Endothelial cell of umbilical vein (primary cell): Measurements from ENCODE around the gene OR5B12. TPM values are rescaled to one million over a fixed set of nuclear protein-coding genes. Genes with fewer than 3 reads are reported as not detected.

ENCODE experiments used
- BruUV-seq: library from RNA; stranded (reverse); fragments of 400-500 nt; replicated peaks from 2 replicates; lab custom pipeline; 2021; lab: Mats Ljungman, UMichigan
- CTCF ChIA-PET: fragments of 300-600, 350-600 bp; sonication (Branson Sonifier 250); formaldehyde crosslinking; loops from one replicate; lab custom pipeline; 2021; ENCODE audit warnings: antibody characterized with exemption, inconsistent platforms; lab: Charles Lee
- POLR2A ChIA-PET: fragments of 300-600, 350-600 bp; sonication (Branson Sonifier 250); formaldehyde crosslinking; loops from one replicate; lab custom pipeline; 2021; ENCODE audit warnings: antibody characterized with exemption, inconsistent platforms; lab: Charles Lee
- DNase-seq: peaks from one replicate; pipeline ENCODE4 v3.0.0-alpha.2; 2011; ENCODE audit warnings: low read depth, low spot score
- FAIRE-seq: peaks from 2 replicates; lab custom pipeline; 2011; peaks lifted over from hg19 to GRCh38; lab: Jason Lieb, UNC
- H2AFZ ChIP-seq: 2 replicates; pipeline ENCODE4 v1.6.0; 2012; ENCODE audit warnings: low read depth, low read length, control low read depth, inconsistent platforms
- H3K27ac ChIP-seq: 2 replicates; pipeline ENCODE4 v1.5.1; 2011; ENCODE audit warnings: low read depth, mild to moderate bottlenecking, control low read depth, low read length, moderate library complexity; ENCODE audit not compliant: insufficient read depth
- H3K27me3 ChIP-seq, 2 experiments: 2 replicates each; pipeline versions ENCODE4 v1.6.0 to v1.6.1; 2011; ENCODE audit warnings: low read length in 2 of 2, mixed read lengths in 1 of 2; ENCODE audit not compliant: control insufficient read depth in 2 of 2, insufficient read depth in 2 of 2
- H3K36me3 ChIP-seq, 2 experiments: 2 replicates in 1 of 2; 3 replicates in 1 of 2; pipeline ENCODE4 v1.5.1; 2011; ENCODE audit warnings: low read length in 2 of 2, mild to moderate bottlenecking in 1 of 2, moderate library complexity in 1 of 2; ENCODE audit not compliant: control insufficient read depth in 2 of 2, insufficient read depth in 2 of 2; ENCODE audit errors: extremely low read depth in 1 of 2
- H3K4me1 ChIP-seq: 3 replicates; pipeline ENCODE4 v1.5.1; 2011; ENCODE audit warnings: mild to moderate bottlenecking, low read length; ENCODE audit not compliant: control insufficient read depth, insufficient read depth; ENCODE audit errors: extremely low read depth
- H3K4me2 ChIP-seq: 2 replicates; pipeline ENCODE4 v1.6.1; 2011; ENCODE audit warnings: low read length, control low read depth, mixed read lengths; ENCODE audit not compliant: insufficient read depth
- H3K4me3 ChIP-seq, 3 experiments: fragments of 200-600 bp in 1 of 3; sonication (generic), shearing (Covaris generic) in 1 of 3; replicated peaks in 1 of 3; 2 replicates each; pipeline ENCODE4 v1.5.1; 2011 to 2016; ENCODE audit warnings: control low read depth in 3 of 3, low read length in 3 of 3, mild to moderate bottlenecking in 2 of 3, inconsistent platforms in 1 of 3, low read depth in 1 of 3, moderate library complexity in 1 of 3; ENCODE audit not compliant: insufficient read depth in 1 of 3
- H3K79me2 ChIP-seq: 2 replicates; pipeline ENCODE4 v1.6.0; 2012; ENCODE audit warnings: low read length, inconsistent platforms; ENCODE audit not compliant: control insufficient read depth, insufficient read depth
- H3K9ac ChIP-seq: replicated peaks from 2 replicates; pipeline ENCODE3; 2011; ENCODE audit warnings: low read length, control low read depth; ENCODE audit not compliant: insufficient read depth; ENCODE audit errors: extremely low read depth
- H3K9me1 ChIP-seq: replicated peaks from 3 replicates; pipeline ENCODE4 v1.6.0; 2011; ENCODE audit warnings: mild to moderate bottlenecking, low read length; ENCODE audit not compliant: control insufficient read depth, insufficient read depth; ENCODE audit errors: extremely low read depth
- H3K9me3 ChIP-seq: replicated peaks from 2 replicates; pipeline ENCODE4 v1.5.1; 2012; ENCODE audit warnings: low read length, inconsistent platforms; ENCODE audit not compliant: control insufficient read depth, insufficient read depth
- H4K20me1 ChIP-seq: replicated peaks from 2 replicates; pipeline ENCODE3; 2011; ENCODE audit warnings: mild to moderate bottlenecking, low read length; ENCODE audit not compliant: control insufficient read depth, insufficient read depth; ENCODE audit errors: extremely low read depth
- EZH2 ChIP-seq: IDR thresholded peaks from 2 replicates; pipeline ENCODE4 v1.6.1; 2012; ENCODE audit warnings: borderline replicate concordance, low read depth, mild to moderate bottlenecking, moderate library complexity, low read length, inconsistent platforms; ENCODE audit not compliant: severe bottlenecking
- FOS ChIP-seq: IDR thresholded peaks from 2 replicates; pipeline ENCODE4 v1.6.1; 2011; ENCODE audit warnings: mild to moderate bottlenecking, low read length, moderate library complexity, borderline replicate concordance; ENCODE audit not compliant: insufficient read depth
- GATA2 ChIP-seq: IDR thresholded peaks from 2 replicates; pipeline ENCODE4 v1.7.0; 2011; ENCODE audit warnings: low read depth, mild to moderate bottlenecking, moderate library complexity, mixed read lengths, low read length; ENCODE audit not compliant: insufficient read length, insufficient read depth
- JUN ChIP-seq: IDR thresholded peaks from 2 replicates; pipeline ENCODE4 v1.6.1; 2011; ENCODE audit warnings: borderline replicate concordance, low read depth; ENCODE audit not compliant: insufficient read length, insufficient read depth
- MYC ChIP-seq: IDR thresholded peaks from one replicate; pipeline ENCODE4 v1.6.1; 2011; ENCODE audit warnings: mild to moderate bottlenecking, low read depth, low read length
- POLR2A ChIP-seq: IDR thresholded peaks from 2 replicates; pipeline ENCODE4 v1.6.1; 2012; ENCODE audit warnings: low read depth, mild to moderate bottlenecking, control low read depth, low read length
- POLR2AphosphoS5 ChIP-seq: IDR thresholded peaks from 2 replicates; pipeline ENCODE4 v1.6.1; 2012; ENCODE audit warnings: low read depth, mild to moderate bottlenecking, control low read depth, low read length, moderate library complexity; ENCODE audit not compliant: insufficient read depth
- dilution Hi-C: fragments of 300-500 bp; cut with MboI; formaldehyde crosslinking; loops from one replicate; pipeline ENCODE4 v1.15.0; 2019; ENCODE audit warnings: low sequenced_read_pairs; ENCODE audit not compliant: extremely low pct_ligation_motif_present
- intact Hi-C: fragments of 100-400 bp; cut with micrococcal nuclease; formaldehyde crosslinking; loops from one replicate; pipeline ENCODE4 v1.10.0; 2022
- polyA plus RNA-seq, 4 experiments: library from polyadenylated mRNA; depleted of rRNA in 3 of 4; stranded (reverse) in 3 of 4; unstranded in 1 of 4; fragments of >200 nt; gene quantifications; 2 replicates each; pipeline versions ENCODE4 v1.2.1 to v1.2.3, GENCODE V29; 2011 to 2012; ENCODE audit warnings: missing spikeins in 1 of 4
- total RNA-seq: library from RNA; stranded (reverse); gene quantifications from 2 replicates; pipeline ENCODE4 v1.2.3, GENCODE V29; 2021
- TF ChIP-seq, protein P1 (sequence below), 2 donors: IDR thresholded peaks; 1 replicate in 1 of 2; 2 replicates in 1 of 2; pipeline ENCODE4 v1.5.1; 2011; ENCODE audit warnings: low read length in 2 of 2, mild to moderate bottlenecking in 2 of 2, moderate library complexity in 2 of 2, control low read depth in 1 of 2, inconsistent platforms in 1 of 2, low read depth in 1 of 2; ENCODE audit not compliant: insufficient read depth in 1 of 2; ENCODE audit errors: extremely low read depth in 1 of 2
- TF ChIP-seq, protein P2 (sequence below): IDR thresholded peaks from 2 replicates; pipeline ENCODE4 v1.6.1; 2011; ENCODE audit not compliant: insufficient read depth, insufficient read length

OR5B12 gene
- total and polyA plus RNA-seq, 2 donors (not counting 3 experiments of a cell fraction or from before 2014, with no cell fraction given): not detected

DNA sequence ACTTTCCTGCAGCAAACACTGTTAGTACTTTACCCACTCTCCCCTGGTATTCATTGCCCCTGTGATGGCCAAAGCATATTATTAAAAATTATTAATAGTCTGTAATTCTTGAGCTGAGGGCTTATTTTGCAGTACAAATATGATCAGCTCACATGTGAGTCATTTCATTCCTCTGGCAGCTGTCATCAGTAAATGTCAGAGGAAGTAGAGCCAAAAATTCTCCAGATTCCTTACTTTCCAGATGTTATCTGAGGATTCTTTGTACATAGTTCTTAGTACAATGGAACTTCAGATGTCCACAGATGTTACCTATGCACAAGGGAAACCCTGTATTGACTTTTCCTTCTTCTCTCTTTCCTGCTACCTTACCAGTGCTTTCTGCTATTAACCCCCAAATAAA, 47.8 kb downstream of the OR5B12 start:
- H3K9ac ChIP-seq: no peak overlapping the region
- peak overlapping the region; percentile 78 for H3K27ac ChIP-seq
- dilution Hi-C loops (no loop called here), intact Hi-C loops (loop anchor here (1.0 kb wide), 2 partner anchors 60 to 390 kb away; no protein-coding TSS in a partner anchor)
- no TSS peak for BruUV-seq
- H2AFZ ChIP-seq: no peak overlapping the region
- H4K20me1 ChIP-seq: no peaks in the 10 kb centered on the region
- ChIA-PET POLR2A (interaction anchor here (0.6 kb wide), 1 partner anchor 981 kb away, joined by 5 read pairs; no protein-coding TSS in a partner anchor), CTCF (interaction anchor here (1.1 to 1.6 kb wide), 2 partner anchors 10 to 59 kb away, joined by 3 to 4 read pairs; no protein-coding TSS in a partner anchor)
- peaks cover 18% of the 10 kb centered on the region for H3K4me1 ChIP-seq
- no peaks in the 10 kb centered on the region for H3K79me2 ChIP-seq
- H3K4me2 ChIP-seq: peak overlapping the region; percentile 47
- FAIRE-seq (no peak), DNase-seq (peak; percentile 79)
- no peak overlapping the region for H3K4me3 ChIP-seq
- no peaks in the 10 kb centered on the region for H3K36me3 ChIP-seq
- no peaks in the 10 kb centered on the region for H3K9me3 ChIP-seq
- H3K9me1 ChIP-seq: no peaks in the 10 kb centered on the region
- H3K27me3 ChIP-seq: no peaks in the 10 kb centered on the region
- TF ChIP-seq JUN (peak; percentile 86), EZH2 (no peak), POLR2AphosphoS5 (peak; percentile 60), FOS (peak; percentile 91), MYC (no peak), GATA2 (peak; percentile 96), POLR2A (no peak)
- TF ChIP-seq, protein P1, sequence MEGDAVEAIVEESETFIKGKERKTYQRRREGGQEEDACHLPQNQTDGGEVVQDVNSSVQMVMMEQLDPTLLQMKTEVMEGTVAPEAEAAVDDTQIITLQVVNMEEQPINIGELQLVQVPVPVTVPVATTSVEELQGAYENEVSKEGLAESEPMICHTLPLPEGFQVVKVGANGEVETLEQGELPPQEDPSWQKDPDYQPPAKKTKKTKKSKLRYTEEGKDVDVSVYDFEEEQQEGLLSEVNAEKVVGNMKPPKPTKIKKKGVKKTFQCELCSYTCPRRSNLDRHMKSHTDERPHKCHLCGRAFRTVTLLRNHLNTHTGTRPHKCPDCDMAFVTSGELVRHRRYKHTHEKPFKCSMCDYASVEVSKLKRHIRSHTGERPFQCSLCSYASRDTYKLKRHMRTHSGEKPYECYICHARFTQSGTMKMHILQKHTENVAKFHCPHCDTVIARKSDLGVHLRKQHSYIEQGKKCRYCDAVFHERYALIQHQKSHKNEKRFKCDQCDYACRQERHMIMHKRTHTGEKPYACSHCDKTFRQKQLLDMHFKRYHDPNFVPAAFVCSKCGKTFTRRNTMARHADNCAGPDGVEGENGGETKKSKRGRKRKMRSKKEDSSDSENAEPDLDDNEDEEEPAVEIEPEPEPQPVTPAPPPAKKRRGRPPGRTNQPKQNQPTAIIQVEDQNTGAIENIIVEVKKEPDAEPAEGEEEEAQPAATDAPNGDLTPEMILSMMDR (IDR thresholded peaks at IDR 0.05; ENCODE audit: extremely low read depth in 1 of 2, insufficient read depth in 1 of 2, low read depth in 1 of 2, low read length in 2 of 2): no peak
- TF ChIP-seq, protein P2, sequence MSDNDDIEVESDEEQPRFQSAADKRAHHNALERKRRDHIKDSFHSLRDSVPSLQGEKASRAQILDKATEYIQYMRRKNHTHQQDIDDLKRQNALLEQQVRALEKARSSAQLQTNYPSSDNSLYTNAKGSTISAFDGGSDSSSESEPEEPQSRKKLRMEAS: no peak
